PC-9 (cell line): ENCODE measurements around the gene SMARCA4. TPM values are rescaled to one million over a fixed set of nuclear protein-coding genes. Genes with fewer than 3 reads are reported as not detected.
A peak's percentile ranks its signal among the peaks of the same experiment; 100 is the strongest.

Experiments used
- BruUV-seq: library from RNA; stranded (reverse); fragments of 400-500 nt; replicated peaks from 2 replicates; lab custom pipeline; 2021; lab: Mats Ljungman, UMichigan
- CTCF ChIA-PET: fragments of 300-600 bp; sonication (Branson Sonifier 250); formaldehyde crosslinking; loops from one replicate; lab custom pipeline; 2022; ENCODE audit warnings: antibody characterized with exemption; lab: Charles Lee
- POLR2A ChIA-PET: fragments of 300-600 bp; sonication (Branson Sonifier 250); formaldehyde crosslinking; loops from one replicate; lab custom pipeline; 2022; ENCODE audit warnings: antibody characterized with exemption; ENCODE audit not compliant: unreplicated experiment; lab: Charles Lee
- DNase-seq, 2 experiments: peaks; one replicate each; pipeline versions ENCODE4 v3.0.0 to v3.0.0-alpha.2; 2015 to 2022; ENCODE audit warnings: mixed read lengths in 1 of 2
- H2AFZ ChIP-seq: fragments of 200-600 bp; sonication (generic); 2 replicates; pipeline ENCODE4 v1.8.1; 2017; ENCODE audit warnings: antibody characterized with exemption
- H3F3A ChIP-seq: fragments of 200-600 bp; sonication (generic); 2 replicates; pipeline ENCODE4 v1.8.1; 2017; ENCODE audit warnings: antibody characterized with exemption, mild to moderate bottlenecking, low read depth; ENCODE audit not compliant: insufficient read depth
- H3K27ac ChIP-seq: fragments of 200-600 bp; sonication (generic); 2 replicates; pipeline ENCODE4 v1.6.1; 2016; ENCODE audit warnings: mixed run types
- H3K27me3 ChIP-seq: fragments of 200-600 bp; sonication (generic); 2 replicates; pipeline ENCODE4 v1.6.1; 2016; ENCODE audit warnings: low read depth, mixed run types; ENCODE audit not compliant: insufficient read depth
- H3K36me3 ChIP-seq: fragments of 200-600 bp; sonication (generic); 2 replicates; pipeline ENCODE4 v1.6.1; 2016; ENCODE audit warnings: low read depth, mixed run types
- H3K4me1 ChIP-seq: fragments of 200-600 bp; sonication (generic); replicated peaks from 2 replicates; pipeline ENCODE4 v1.6.1; 2016; ENCODE audit warnings: mixed run types; ENCODE audit not compliant: insufficient read depth
- H3K4me2 ChIP-seq: fragments of 200-600 bp; sonication (generic); 2 replicates; pipeline ENCODE4 v1.6.1; 2017; ENCODE audit warnings: mixed run types
- H3K4me3 ChIP-seq: fragments of 200-600 bp; sonication (generic); 2 replicates; pipeline ENCODE4 v1.6.1; 2016; ENCODE audit warnings: mixed run types
- H3K79me2 ChIP-seq: fragments of 200-600 bp; sonication (generic); 2 replicates; pipeline ENCODE4 v1.6.1; 2017; ENCODE audit warnings: low read depth, mixed run types
- H3K9me2 ChIP-seq: fragments of 200-600 bp; sonication (generic); 2 replicates; pipeline ENCODE4 v1.8.1; 2017; ENCODE audit warnings: mild to moderate bottlenecking; ENCODE audit not compliant: insufficient read depth
- H3K9me3 ChIP-seq: fragments of 200-600 bp; sonication (generic); 2 replicates; pipeline ENCODE4 v1.8.1; 2016; ENCODE audit warnings: low read depth; ENCODE audit not compliant: insufficient read depth
- H4K20me1 ChIP-seq: fragments of 200-600 bp; sonication (generic); 2 replicates; pipeline ENCODE4 v1.8.1; 2017; ENCODE audit not compliant: insufficient read depth
- EZH2 ChIP-seq: fragments of 200-600 bp; sonication (generic); IDR thresholded peaks from 2 replicates; pipeline ENCODE4 v1.8.0; 2017; ENCODE audit warnings: antibody characterized with exemption, low read depth
- intact Hi-C: fragments of 100-400 bp; cut with micrococcal nuclease; formaldehyde crosslinking; loops from one replicate; pipeline ENCODE4 v1.10.0; 2022; ENCODE audit not compliant: unreplicated experiment
- total RNA-seq: library from RNA; stranded (reverse); gene quantifications from 2 replicates; pipeline ENCODE4 v1.2.3, GENCODE V29; 2021
- TF ChIP-seq, protein P1 (sequence below): fragments of 200-600 bp; sonication (generic); conservative IDR thresholded peaks from 2 replicates; pipeline ENCODE4 v1.6.1; 2017; ENCODE audit warnings: mixed run types, antibody characterized with exemption, mild to moderate bottlenecking, moderate library complexity

Gene SMARCA4
- total RNA-seq, 1 experiment from 2014 or later, result 136 TPM

DNA sequence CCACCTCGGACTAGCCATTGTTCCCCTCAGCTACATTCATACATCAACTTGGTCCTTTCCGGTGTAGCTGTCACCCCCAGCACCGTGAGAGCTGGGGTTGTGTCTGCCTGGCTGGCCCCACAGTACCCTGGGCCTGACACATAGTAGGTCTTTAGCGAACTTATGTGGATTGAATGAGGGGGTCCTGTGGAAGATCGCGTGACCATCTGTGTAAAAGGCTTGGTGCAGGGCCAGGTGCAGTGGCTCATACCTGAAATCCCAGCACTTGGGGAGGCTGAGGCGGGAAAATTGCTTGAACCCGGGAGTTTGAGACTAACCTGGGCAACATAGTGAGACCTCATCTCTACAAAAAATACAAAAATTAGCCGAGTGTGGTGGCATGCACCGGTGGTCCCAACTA, 2.0 kb downstream of the SMARCA4 start:
- no peak for TF ChIP-seq EZH2
- TF ChIP-seq, protein P1, sequence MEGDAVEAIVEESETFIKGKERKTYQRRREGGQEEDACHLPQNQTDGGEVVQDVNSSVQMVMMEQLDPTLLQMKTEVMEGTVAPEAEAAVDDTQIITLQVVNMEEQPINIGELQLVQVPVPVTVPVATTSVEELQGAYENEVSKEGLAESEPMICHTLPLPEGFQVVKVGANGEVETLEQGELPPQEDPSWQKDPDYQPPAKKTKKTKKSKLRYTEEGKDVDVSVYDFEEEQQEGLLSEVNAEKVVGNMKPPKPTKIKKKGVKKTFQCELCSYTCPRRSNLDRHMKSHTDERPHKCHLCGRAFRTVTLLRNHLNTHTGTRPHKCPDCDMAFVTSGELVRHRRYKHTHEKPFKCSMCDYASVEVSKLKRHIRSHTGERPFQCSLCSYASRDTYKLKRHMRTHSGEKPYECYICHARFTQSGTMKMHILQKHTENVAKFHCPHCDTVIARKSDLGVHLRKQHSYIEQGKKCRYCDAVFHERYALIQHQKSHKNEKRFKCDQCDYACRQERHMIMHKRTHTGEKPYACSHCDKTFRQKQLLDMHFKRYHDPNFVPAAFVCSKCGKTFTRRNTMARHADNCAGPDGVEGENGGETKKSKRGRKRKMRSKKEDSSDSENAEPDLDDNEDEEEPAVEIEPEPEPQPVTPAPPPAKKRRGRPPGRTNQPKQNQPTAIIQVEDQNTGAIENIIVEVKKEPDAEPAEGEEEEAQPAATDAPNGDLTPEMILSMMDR, result no peak
- no peaks in the 10 kb centered on the region for H3K9me2 ChIP-seq
- no TSS peak for BruUV-seq
- peak overlapping the region; percentile 80 for H3K4me2 ChIP-seq
- H3K27ac ChIP-seq, result no peak overlapping the region
- DNase-seq, result no peak
- intact Hi-C loops, result loop anchor here (5.0 kb wide), 1 partner anchor 124 kb away; the partner anchor contains the start of gene LDLR
- CTCF ChIA-PET, result interaction anchor here (0.7 kb wide), 3 partner anchors 55 to 309 kb away, joined by 3 to 7 read pairs (median 4); no protein-coding TSS in a partner anchor
- no peaks in the 10 kb centered on the region for H3K9me3 ChIP-seq
- H3K36me3 ChIP-seq, result no peaks in the 10 kb centered on the region
- H3K4me1 ChIP-seq, result peaks cover 29% of the 10 kb centered on the region
- H2AFZ ChIP-seq, result no peak overlapping the region
- 0 out of 2 replicates have a peak overlapping the region, but pooled peaks have one; percentile 70 for H3K4me3 ChIP-seq
- POLR2A ChIA-PET, result interaction anchor here (0.6 kb wide), 1 partner anchor 15 kb away, joined by 8 read pairs; no protein-coding TSS in a partner anchor
- H3K79me2 ChIP-seq, result peaks cover 84% of the 10 kb centered on the region
- H3F3A ChIP-seq, result peaks cover 3% of the 10 kb centered on the region
- H3K27me3 ChIP-seq, result no peaks in the 10 kb centered on the region
- H4K20me1 ChIP-seq, result peaks cover 47% of the 10 kb centered on the region

DNA sequence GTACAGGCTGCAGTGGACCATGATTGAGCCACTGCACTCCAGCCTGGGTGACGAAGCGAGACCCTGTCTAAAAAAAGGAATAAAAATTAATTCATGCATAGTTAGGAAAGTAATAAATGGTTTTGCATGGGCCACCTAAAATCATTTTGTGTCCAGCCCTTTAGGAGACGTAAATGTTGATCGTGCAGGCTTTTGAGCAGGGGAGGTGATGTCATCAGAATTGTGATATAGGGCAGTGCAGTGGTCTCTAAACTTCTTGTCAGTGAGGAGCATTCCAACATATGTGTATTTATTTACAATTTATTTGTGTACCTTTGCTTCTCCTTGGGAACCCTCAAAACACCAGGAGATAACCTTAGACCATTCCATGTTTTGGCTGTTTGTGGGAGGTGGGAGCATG, 3.0 kb downstream of the SMARCA4 start:
- Histone ChIP-seq H3K4me1 (peaks cover 29% of the 10 kb centered on the region), H3F3A (peaks cover 5% of the 10 kb centered on the region), H3K4me2 (no peak overlapping the region), H4K20me1 (peaks cover 57% of the 10 kb centered on the region), H2AFZ (no peak overlapping the region), H3K9me2 (no peaks in the 10 kb centered on the region), H3K27me3 (no peaks in the 10 kb centered on the region), H3K4me3 (no peak overlapping the region), H3K36me3 (no peaks in the 10 kb centered on the region), H3K27ac (no peak overlapping the region), H3K79me2 (peaks cover 91% of the 10 kb centered on the region), H3K9me3 (no peaks in the 10 kb centered on the region)
- ChIA-PET CTCF (interaction anchor here (0.6 to 0.7 kb wide), 3 partner anchors 19 to 310 kb away, joined by 3 to 7 read pairs (median 3); no protein-coding TSS in a partner anchor), POLR2A (interaction anchor here (0.6 kb wide), 1 partner anchor 13 kb away, joined by 9 read pairs; no protein-coding TSS in a partner anchor)
- DNase-seq, result no peak
- no peak for TF ChIP-seq EZH2
- TF ChIP-seq, protein P1, result no peak
- intact Hi-C loops, result loop anchor here (5.0 kb wide), 1 partner anchor 123 kb away; the partner anchor contains the start of gene LDLR
- no TSS peak for BruUV-seq

DNA sequence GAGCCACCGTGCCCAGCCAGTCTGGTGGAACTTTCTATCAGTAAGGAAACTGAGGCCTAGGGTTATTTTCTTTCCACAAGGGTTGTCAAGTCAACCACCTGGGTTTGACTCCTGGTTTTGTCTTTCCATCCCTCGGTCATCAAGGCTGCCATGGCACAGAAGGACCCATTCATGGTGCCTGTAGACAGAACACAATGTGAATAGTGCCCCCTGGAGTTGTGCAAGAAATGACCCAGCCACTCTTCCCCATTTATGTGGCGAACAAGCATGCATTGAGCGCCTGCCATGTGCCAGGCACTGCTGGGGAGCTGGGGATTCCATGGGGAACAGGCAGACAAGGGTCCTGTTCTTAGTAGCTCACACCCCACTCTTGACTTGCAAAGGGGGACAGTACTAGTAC, 4.1 kb downstream of the SMARCA4 start:
- Histone ChIP-seq H4K20me1 (peaks cover 64% of the 10 kb centered on the region), H3K4me1 (peaks cover 21% of the 10 kb centered on the region), H3K4me2 (no peak overlapping the region), H2AFZ (no peak overlapping the region), H3K36me3 (no peaks in the 10 kb centered on the region), H3K27me3 (no peaks in the 10 kb centered on the region), H3K27ac (no peak overlapping the region), H3K4me3 (no peak overlapping the region), H3K9me3 (no peaks in the 10 kb centered on the region), H3F3A (peaks cover 5% of the 10 kb centered on the region), H3K9me2 (no peaks in the 10 kb centered on the region), H3K79me2 (peaks cover 91% of the 10 kb centered on the region)
- ChIA-PET CTCF (interaction anchor here (0.5 kb wide), 1 partner anchor 595 kb away, joined by 4 read pairs; no protein-coding TSS in a partner anchor), POLR2A (no interaction called here)
- no peak for TF ChIP-seq EZH2
- TF ChIP-seq, protein P1, result no peak
- intact Hi-C loops, result loop anchor here (5.0 kb wide), 1 partner anchor 122 kb away; the partner anchor contains the start of gene LDLR
- no TSS peak for BruUV-seq
- DNase-seq, result no peak
